ENCODE results near the gene SPSB2. TPM values are rescaled to one million over a fixed set of nuclear protein-coding genes. Genes with fewer than 3 reads are reported as not detected.
"Not testable (repeated sequence)": the region's sequence is repeated elsewhere in the genome, so short reads cannot be mapped to it uniquely, and the experiment has no call there.

SPSB2 gene
- total RNA-seq, 1 donor from 2014 or later = 6.7 TPM

DNA sequence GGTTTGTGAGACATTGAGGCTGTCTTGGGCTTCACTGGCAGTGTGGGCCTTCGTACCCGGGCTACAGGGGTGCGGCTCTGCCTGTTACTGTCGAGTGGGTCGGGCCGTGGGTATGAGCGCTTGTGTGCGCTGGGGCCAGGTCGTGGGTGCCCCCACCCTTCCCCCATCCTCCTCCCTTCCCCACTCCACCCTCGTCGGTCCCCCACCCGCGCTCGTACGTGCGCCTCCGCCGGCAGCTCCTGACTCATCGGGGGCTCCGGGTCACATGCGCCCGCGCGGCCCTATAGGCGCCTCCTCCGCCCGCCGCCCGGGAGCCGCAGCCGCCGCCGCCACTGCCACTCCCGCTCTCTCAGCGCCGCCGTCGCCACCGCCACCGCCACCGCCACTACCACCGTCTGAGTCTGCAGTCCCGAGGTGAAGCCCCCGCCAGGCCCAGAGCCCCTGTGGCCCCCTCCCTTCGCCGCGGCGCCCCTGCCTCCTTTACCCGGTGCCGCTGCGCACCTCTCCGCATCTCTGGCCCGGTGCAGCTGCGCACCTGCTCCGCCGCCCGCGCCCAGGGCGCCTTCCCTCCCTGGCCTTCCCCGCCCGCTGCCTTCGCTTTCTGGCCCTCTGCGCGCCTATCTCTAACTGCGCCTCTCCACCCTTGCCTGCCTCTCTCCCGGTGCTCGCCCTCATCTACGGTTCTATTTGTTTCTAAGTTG lies 41.3 kb upstream of the SPSB2 start, which contains the start of gene ENO2:
ENO2 (plus strand) TSS at position 335 of the 701 bp plus-strand sequence. CDS start 1,253 bp downstream, outside the sequence.
- H3K4me3 Mint-ChIP-seq (ENCODE audit: unreplicated experiment) = peak within 1 kb of the TSS; percentile 86
- peaks cover 5% of the 10 kb centered on the region for H3K36me3 Mint-ChIP-seq (ENCODE audit: low read depth, unreplicated experiment)
- DNase-seq (ENCODE audit: low spot score) = peak; percentile 50
- TF ChIP-seq, protein P1, sequence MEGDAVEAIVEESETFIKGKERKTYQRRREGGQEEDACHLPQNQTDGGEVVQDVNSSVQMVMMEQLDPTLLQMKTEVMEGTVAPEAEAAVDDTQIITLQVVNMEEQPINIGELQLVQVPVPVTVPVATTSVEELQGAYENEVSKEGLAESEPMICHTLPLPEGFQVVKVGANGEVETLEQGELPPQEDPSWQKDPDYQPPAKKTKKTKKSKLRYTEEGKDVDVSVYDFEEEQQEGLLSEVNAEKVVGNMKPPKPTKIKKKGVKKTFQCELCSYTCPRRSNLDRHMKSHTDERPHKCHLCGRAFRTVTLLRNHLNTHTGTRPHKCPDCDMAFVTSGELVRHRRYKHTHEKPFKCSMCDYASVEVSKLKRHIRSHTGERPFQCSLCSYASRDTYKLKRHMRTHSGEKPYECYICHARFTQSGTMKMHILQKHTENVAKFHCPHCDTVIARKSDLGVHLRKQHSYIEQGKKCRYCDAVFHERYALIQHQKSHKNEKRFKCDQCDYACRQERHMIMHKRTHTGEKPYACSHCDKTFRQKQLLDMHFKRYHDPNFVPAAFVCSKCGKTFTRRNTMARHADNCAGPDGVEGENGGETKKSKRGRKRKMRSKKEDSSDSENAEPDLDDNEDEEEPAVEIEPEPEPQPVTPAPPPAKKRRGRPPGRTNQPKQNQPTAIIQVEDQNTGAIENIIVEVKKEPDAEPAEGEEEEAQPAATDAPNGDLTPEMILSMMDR (IDR thresholded peaks at IDR 0.05; ENCODE audit: unreplicated experiment) = no peak
- H3K27ac Mint-ChIP-seq (ENCODE audit: unreplicated experiment) = peak within 1 kb of the TSS; percentile 42
- H3K27me3 Mint-ChIP-seq (ENCODE audit: unreplicated experiment) = peaks cover 16% of the 10 kb centered on the region
- H3K9me3 Mint-ChIP-seq (ENCODE audit: unreplicated experiment) = no peaks in the 10 kb centered on the region
- H3K4me1 Mint-ChIP-seq (ENCODE audit: unreplicated experiment) = peaks cover 12% of the 10 kb centered on the region

DNA sequence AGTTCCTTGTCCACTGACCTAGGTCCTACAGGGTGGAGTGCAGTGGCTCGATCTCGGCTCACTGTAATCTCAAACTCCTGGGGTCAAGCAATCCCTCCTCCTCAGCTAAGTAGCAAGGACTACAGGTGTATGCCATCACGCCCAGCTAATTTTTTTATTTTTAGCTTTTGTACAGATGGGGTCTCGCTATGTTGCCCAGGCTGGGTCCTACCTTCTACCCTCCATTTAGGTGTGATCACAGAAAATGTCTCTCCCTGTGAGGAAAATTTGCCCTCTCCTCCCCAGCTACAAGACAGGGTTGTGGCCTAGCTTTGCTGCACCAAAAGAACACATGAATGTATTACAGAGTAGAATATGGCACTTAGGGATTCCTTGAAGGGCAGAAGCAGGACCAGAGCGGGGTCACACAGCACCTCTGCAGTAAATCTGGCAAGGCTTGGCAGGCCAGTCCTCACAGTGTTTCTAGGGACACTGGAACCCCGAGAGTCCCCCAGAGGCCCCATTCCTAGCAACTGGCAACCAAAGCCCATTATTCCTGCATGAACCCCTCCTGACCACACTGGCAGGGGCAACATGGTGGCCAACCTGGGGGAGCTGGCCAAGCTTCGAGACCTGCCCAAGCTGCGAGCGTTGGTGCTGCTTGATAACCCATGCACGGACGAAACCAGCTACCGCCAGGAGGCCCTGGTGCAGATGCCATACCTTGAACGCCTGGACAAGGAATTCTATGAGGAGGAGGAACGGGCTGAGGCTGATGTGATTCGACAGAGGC lies 39.2 kb upstream of the SPSB2 start:
- H3K27ac Mint-ChIP-seq (ENCODE audit: unreplicated experiment) = no peak overlapping the region
- no peak for DNase-seq (ENCODE audit: low spot score)
- peaks cover 5% of the 10 kb centered on the region for H3K36me3 Mint-ChIP-seq (ENCODE audit: low read depth, unreplicated experiment)
- H3K9me3 Mint-ChIP-seq (ENCODE audit: unreplicated experiment) = no peaks in the 10 kb centered on the region
- peaks cover 18% of the 10 kb centered on the region for H3K27me3 Mint-ChIP-seq (ENCODE audit: unreplicated experiment)
- peaks cover 11% of the 10 kb centered on the region for H3K4me1 Mint-ChIP-seq (ENCODE audit: unreplicated experiment)
- no peak overlapping the region for H3K4me3 Mint-ChIP-seq (ENCODE audit: unreplicated experiment)
- TF ChIP-seq, protein P1 (IDR thresholded peaks at IDR 0.05; ENCODE audit: unreplicated experiment) = no peak

GRCh38 chr12:6909421-6910145 lies 36.5 kb upstream of the SPSB2 start:
- TF ChIP-seq, protein P1 (IDR thresholded peaks at IDR 0.05; ENCODE audit: unreplicated experiment) = no peak
- Mint-ChIP-seq H3K9me3 (ENCODE audit: unreplicated experiment) (no peaks in the 10 kb centered on the region), H3K4me1 (ENCODE audit: unreplicated experiment) (no peaks in the 10 kb centered on the region), H3K36me3 (ENCODE audit: low read depth, unreplicated experiment) (peaks cover 5% of the 10 kb centered on the region), H3K27me3 (ENCODE audit: unreplicated experiment) (peaks cover 12% of the 10 kb centered on the region), H3K27ac (ENCODE audit: unreplicated experiment) (no peak overlapping the region), H3K4me3 (ENCODE audit: unreplicated experiment) (no peak overlapping the region)
- DNase-seq (ENCODE audit: low spot score) = no peak

DNA sequence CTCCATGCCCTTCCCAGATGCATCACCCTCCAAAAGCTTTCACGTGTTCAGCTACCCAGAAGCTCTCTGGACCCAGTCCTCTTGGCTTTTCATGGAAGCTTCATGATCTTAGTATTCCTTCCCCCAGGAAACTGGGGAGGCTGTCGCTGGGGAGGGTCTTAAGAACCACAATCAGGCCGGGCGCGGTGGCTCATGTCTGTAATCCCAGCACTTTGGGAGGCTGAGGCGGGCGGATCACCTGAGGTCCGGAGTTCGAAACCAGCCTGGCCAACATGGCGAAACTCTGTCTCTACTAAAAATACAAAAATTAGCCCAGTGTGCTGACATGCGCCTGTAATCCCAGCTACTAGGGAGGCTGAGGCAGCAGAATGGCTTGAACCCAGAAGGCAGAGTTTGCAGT lies 35.0 kb upstream of the SPSB2 start:
- not testable (repeated sequence) for H3K9me3 Mint-ChIP-seq (ENCODE audit: unreplicated experiment); H3K27ac Mint-ChIP-seq (ENCODE audit: unreplicated experiment); DNase-seq (ENCODE audit: low spot score); H3K4me1 Mint-ChIP-seq (ENCODE audit: unreplicated experiment); H3K4me3 Mint-ChIP-seq (ENCODE audit: unreplicated experiment); H3K36me3 Mint-ChIP-seq (ENCODE audit: low read depth, unreplicated experiment)
- peaks cover 10% of the 10 kb centered on the region for H3K27me3 Mint-ChIP-seq (ENCODE audit: unreplicated experiment)

GRCh38 chr12:6905414-6906040 lies 32.4 kb upstream of the SPSB2 start:
- no peak for DNase-seq (ENCODE audit: low spot score)
- Mint-ChIP-seq H3K36me3 (ENCODE audit: low read depth, unreplicated experiment) (peaks cover 4% of the 10 kb centered on the region), H3K9me3 (ENCODE audit: unreplicated experiment) (no peaks in the 10 kb centered on the region), H3K4me1 (ENCODE audit: unreplicated experiment) (peaks cover 4% of the 10 kb centered on the region), H3K27ac (ENCODE audit: unreplicated experiment) (no peak overlapping the region), H3K4me3 (ENCODE audit: unreplicated experiment) (no peak overlapping the region), H3K27me3 (ENCODE audit: unreplicated experiment) (peaks cover 3% of the 10 kb centered on the region)
- TF ChIP-seq, protein P1 (IDR thresholded peaks at IDR 0.05; ENCODE audit: unreplicated experiment) = no peak
